NCI-H748 (cell line): ENCODE measurements around the gene CBLN1.
"Not testable (repeated sequence)": the region's sequence is repeated elsewhere in the genome, so short reads cannot be mapped to it uniquely, and the experiment has no call there.

Source experiments
- DNase-seq: peaks from one replicate; lab custom pipeline; 2025; ENCODE audit not compliant: unreplicated experiment; lab: John Stamatoyannopoulos, UW

The CBLN1 gene

GRCh38 chr16:49277766-49278566 lies 3.7 kb downstream of the CBLN1 start:
- DNase-seq: no peak

- DNase-seq: no peak
Measured at GRCh38 chr16:49277386-49277742, 4.3 kb downstream of the CBLN1 start.

GRCh38 chr16:49276646-49277385 lies 4.8 kb downstream of the CBLN1 start:
- no peak for DNase-seq

GRCh38 chr16:49275870-49276269 lies 5.8 kb downstream of the CBLN1 start:
- DNase-seq: no peak

GRCh38 chr16:49275050-49275730 lies 6.4 kb downstream of the CBLN1 start:
- DNase-seq: peak; percentile 61

GRCh38 chr16:49274591-49274990 lies 7.0 kb downstream of the CBLN1 start:
- DNase-seq: peak; percentile 26

GRCh38 chr16:49273771-49274170 lies 7.9 kb downstream of the CBLN1 start:
- DNase-seq: no peak

GRCh38 chr16:49271363-49271762 lies 10.3 kb downstream of the CBLN1 start:
- no peak for DNase-seq

GRCh38 chr16:49269201-49269600 lies 12.4 kb downstream of the CBLN1 start:
- DNase-seq: no peak

- DNase-seq: no peak
Measured at GRCh38 chr16:49268667-49269066, 13.0 kb downstream of the CBLN1 start.

- no peak for DNase-seq
Measured at GRCh38 chr16:49262501-49262900, 19.1 kb downstream of the CBLN1 start.

- no peak for DNase-seq
Measured at GRCh38 chr16:49261930-49262329, 19.7 kb downstream of the CBLN1 start.

GRCh38 chr16:49260956-49261530 lies 20.6 kb downstream of the CBLN1 start:
- DNase-seq: no peak

GRCh38 chr16:49260253-49260652 lies 21.4 kb downstream of the CBLN1 start:
- no peak for DNase-seq

- DNase-seq: no peak
Measured at GRCh38 chr16:49259330-49259729, 22.3 kb downstream of the CBLN1 start.

GRCh38 chr16:49250689-49251088 lies 30.9 kb downstream of the CBLN1 start:
- DNase-seq: no peak

GRCh38 chr16:49248227-49248626 lies 33.4 kb downstream of the CBLN1 start:
- no peak for DNase-seq

GRCh38 chr16:49236216-49236615 lies 45.4 kb downstream of the CBLN1 start:
- no peak for DNase-seq

- DNase-seq: not testable (repeated sequence)
Measured at GRCh38 chr16:49228335-49228734, 53.3 kb downstream of the CBLN1 start.
